ENCODE data around the gene CNTNAP1.
"Not testable (repeated sequence)": the region's sequence is repeated elsewhere in the genome, so short reads cannot be mapped to it uniquely, and the experiment has no call there.

Gene CNTNAP1

DNA sequence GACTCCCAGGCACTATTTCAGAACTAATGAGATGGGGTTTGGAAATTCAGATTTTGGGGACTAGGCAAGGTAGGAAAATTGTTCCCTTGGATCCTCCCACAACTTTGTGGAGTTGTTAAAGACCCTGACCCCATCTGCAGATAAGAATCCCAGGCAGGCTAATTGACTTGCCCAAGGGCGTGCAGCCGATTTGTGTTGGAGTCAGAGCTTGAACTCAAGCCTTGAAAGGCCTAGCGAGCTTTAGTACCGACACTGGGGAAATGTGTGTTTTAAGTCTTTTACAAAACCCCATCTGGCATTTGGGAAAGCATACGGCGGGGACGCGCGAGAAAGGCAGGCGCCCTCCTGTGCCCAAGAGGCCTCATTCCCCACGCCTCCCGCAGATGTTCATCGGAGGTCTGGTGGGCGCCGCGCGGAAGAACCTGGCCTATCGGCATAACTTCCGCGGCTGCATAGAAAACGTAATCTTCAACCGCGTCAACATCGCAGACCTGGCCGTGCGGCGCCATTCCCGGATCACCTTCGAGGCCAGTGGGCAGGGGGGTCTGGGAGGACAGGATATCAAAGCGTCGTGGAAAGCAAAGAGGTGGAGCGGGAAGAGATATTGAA, 4.3 kb downstream of the CNTNAP1 start:
- DNase-seq: no peak

DNA sequence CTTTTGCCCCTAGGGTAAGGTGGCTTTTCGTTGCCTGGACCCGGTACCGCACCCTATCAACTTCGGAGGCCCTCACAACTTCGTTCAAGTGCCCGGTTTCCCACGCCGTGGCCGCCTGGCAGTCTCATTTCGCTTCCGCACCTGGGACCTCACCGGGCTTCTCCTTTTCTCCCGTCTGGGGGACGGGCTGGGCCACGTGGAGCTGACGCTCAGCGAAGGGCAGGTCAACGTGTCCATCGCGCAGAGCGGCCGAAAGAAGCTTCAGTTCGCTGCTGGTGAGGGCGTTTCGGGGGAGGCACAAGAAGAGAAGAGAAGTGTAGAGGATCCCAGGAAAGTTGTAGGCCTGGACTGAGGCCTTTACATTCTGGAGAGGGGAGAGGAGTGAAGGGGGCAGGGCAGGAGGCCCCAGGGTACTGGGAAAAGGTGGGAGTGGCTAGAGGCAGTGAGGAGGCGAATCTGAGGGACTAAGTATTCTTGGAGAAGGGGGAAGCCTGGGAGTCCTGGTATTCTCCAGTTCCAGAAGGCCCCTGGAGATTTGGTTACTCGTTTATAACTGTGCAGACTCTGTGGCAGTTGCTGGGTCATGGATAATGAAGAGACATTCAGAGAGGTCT, 5.5 kb downstream of the CNTNAP1 start:
- DNase-seq: no peak

DNA sequence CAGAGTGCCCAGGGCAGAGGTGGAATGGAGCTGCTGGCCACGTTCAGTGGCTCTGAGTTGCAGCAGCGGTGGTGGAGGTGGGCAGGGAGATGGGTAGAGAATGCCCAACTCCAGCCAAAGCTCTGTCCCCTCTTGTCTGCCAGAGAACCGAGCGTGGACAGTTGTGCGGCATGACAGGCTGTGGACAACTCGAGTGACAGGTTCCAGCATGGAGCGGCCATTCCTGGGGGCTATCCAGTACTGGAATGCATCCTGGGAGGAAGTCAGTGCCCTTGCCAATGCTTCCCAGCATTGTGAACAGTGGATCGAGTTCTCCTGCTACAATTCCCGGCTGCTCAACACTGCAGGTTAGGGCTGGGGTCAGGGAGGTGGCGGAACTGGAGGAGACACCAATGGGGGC, 8.3 kb downstream of the CNTNAP1 start:
- DNase-seq: no peak

DNA sequence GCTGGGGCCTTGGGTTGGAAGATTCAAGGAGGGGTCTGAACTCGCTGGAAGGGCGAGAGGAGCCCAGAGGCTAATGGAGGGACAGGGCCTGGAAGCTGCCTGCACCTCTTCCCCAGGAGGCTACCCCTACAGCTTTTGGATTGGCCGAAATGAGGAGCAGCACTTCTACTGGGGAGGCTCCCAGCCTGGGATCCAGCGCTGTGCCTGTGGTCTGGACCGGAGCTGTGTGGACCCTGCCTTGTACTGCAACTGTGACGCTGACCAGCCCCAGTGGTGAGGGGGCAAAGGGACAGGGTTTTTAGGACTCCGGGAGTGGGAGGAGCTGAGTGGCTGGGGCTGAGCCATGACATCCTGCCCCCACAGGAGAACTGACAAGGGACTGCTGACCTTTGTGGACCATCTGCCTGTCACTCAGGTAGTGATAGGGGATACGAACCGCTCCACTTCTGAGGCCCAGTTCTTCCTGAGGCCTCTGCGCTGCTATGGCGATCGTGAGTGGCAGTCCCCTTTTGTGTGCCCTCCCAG, 8.8 kb downstream of the CNTNAP1 start:
- DNase-seq: no peak

DNA sequence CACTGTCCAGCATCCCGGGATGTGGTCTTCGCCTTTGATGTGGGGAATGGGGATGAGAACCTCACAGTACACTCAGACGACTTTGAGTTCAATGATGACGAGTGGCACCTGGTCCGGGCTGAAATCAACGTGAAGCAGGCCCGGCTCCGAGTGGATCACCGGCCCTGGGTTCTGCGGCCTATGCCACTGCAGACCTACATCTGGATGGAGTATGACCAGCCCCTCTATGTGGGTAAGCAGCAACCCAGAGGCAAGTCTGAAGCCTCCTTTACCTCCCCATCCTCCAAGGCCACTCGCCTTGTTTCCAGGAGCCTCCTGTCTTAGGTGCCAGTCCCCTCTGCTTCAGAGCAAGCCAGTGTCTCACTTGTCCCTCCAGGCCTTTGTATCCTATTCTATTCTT, 10.2 kb downstream of the CNTNAP1 start:
- no peak for DNase-seq

- no peak for DNase-seq
Observed at GRCh38 chr17:42694524-42694923, 12.2 kb downstream of the CNTNAP1 start.

- no peak for DNase-seq
Observed at GRCh38 chr17:42695500-42695899, 13.2 kb downstream of the CNTNAP1 start.

GRCh38 chr17:42697108-42697811, 14.9 kb downstream of the CNTNAP1 start:
- DNase-seq: no peak

- DNase-seq: no peak
Observed at GRCh38 chr17:42698736-42699414, 16.5 kb downstream of the CNTNAP1 start.

GRCh38 chr17:42699415-42699740, 17.0 kb downstream of the CNTNAP1 start:
- DNase-seq: no peak

DNA sequence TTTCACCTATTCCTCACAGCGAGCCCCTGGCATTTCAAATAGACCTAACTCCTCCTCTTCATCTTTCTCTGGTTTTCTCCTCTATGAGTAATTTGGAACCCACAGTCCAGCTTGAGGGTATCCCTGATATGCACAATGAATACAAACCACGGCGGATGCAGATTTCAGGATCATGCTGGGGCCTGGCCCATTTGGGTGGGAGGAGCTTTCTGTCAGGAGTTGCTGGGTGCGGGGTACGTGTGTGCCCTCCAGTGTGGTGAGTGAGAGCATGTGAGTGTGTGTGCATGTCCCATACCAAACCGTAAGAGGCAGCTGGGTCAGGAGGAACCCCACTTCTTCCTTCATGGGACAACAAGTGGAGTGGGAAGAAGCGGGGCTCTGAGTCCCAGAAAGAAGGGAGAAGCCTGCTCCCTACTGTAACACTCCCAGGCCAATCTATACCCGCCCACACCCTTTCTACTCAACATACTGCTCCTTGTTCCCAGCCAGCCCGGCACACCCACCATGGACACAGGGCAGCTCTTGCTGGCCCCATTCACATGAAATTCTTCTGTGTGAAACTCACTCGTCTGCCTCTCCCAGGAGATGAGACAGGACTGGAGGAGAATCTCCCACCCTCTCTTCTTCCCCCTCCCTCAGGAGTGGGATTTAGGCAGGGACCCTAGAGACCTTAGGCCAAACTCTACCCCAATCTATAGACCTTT, 18.4 kb downstream of the CNTNAP1 start:
- DNase-seq: no peak

DNA sequence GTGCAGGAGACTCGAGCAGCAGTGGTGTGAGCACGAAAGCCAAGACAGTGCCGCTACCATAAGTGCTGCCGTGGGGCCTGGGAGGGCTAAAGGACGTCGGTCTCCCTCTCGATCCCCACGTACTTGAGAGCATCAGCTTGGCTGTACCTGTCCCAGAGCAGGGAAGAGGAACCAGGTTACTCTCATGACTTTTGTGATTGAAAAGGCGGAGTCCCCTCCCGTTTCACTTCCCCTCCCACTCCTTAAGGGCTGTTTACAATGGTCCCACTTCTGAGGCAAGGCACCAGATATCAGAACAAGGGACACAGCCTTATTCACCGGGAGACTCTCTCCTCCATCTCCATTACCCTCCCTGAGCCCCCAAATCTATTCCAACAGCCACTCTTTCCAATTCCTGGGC, 20.1 kb downstream of the CNTNAP1 start:
- no peak for DNase-seq

DNA sequence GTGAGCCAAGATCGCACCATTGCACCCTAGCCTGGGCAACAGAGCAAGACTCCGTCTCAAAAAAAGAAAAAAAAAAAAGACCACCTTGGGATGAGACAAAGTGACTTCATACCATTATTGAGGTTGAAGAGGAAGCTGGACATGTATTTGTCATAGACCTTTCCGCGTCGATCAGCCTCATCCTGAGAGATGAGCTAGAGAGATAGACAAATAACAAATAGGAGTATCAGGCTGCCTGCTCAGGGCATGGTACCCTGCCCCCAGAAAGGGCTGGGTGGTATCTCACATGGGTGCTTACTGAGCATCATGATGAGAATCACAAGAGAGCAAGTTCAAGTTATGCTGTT, 22.1 kb downstream of the CNTNAP1 start:
- DNase-seq: no peak

DNA sequence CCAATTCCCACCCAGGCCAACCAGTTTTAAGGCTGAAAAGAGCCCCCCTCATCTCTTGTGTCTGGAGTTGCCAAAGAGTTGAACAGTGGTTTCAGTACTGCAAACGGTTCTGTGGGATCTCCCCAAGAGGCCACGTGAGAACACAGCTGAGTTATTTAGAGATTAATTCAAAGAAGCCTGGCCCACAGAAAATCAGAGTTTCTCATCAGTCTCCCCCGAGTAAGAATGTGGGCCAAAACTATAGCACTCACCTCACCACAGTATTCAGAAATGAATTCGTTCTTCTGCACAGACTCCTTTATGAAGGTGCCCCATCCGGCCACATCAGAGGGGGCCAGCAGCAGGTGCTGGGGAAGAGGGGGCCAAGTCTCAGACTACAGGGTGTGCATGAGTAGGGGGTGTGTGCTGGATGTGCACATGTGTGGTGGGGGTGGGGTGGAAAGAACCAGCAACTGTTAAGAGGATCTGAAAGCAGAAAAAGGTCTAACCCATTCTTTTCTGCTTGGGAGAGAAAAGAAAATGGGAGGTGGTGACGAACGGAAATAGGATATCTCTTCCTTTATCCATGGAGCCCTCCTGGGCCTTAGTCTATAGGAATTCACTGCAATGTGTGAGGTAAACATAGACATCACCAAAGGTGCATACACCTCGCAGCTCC, 22.6 kb downstream of the CNTNAP1 start:
- no peak for DNase-seq

- DNase-seq: no peak
Observed at GRCh38 chr17:42706732-42707131, 24.4 kb downstream of the CNTNAP1 start.

DNA sequence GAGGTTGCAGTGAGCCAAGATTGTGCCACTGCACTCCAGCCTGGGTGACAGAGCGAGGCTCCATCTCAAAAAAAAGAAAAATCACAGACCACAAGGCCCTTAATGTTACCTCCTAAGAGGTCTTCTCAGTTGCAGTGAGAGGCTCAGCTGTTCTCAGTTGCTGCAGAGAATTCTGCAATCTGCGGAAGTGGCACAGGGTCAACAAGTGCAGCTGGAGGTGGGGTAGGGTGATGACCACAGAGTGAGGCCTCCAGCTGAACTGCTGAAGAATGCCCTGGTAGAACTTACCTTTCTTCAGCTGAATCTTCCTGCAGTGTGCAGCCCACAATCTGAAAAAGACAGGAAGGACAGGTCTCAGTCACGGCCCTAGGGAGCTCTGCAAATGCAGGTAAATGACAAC, 26.3 kb downstream of the CNTNAP1 start:
- DNase-seq: no peak

- no peak for DNase-seq
Observed at GRCh38 chr17:42709561-42709960, 27.2 kb downstream of the CNTNAP1 start.

DNA sequence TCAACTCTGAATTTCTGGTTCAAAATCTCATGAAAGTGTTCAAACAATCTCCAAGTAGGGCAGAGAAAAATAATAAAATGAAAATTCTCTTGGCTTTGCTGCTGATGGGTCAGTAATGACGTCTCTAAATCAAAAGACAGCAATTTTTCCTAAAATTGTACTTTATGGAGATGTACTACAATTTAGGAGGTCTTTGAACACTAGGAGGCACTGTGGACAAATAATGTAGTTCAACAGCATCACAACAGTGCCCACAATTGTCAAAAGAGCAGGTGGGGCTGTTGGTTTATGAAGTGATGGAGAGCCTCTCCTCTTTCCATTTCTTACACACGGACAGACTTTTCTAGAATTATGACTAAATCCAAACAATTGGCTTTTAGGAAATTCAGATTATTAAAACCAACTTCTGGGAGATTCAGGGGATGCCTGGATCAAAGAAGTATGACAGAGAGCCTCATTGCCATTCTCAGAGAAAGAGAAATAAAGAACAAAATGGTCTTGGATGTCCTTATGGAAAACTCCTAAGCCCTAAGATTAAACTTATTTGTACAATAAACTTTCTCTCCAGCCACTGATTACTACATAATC, 38.8 kb downstream of the CNTNAP1 start:
- DNase-seq: peak; percentile 46

- no peak for DNase-seq
Observed at GRCh38 chr17:42723636-42724035, 41.3 kb downstream of the CNTNAP1 start.

GRCh38 chr17:42725143-42725542, 42.8 kb downstream of the CNTNAP1 start:
- DNase-seq: no peak

GRCh38 chr17:42740699-42741098, 58.4 kb downstream of the CNTNAP1 start:
- DNase-seq: no peak

DNA sequence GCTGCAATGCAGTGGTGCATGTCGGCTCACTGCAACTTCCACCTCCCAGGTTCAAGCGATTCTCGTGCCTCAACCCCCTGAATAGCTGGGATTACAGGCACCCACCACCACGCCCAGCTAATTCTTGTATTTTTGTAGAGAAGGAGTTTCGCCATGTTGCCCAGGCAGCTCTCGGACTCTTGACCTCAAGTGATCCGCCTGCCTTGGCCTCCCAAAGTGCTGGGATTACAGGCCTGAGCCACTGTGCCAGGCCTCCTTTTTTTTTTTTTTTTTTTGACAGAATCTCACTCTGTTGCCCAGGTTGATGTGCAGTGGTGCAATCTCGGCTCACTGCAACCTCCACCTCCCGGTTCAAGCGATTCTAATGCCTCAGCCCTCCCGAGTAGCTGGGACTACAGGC, 60.6 kb downstream of the CNTNAP1 start:
- not testable (repeated sequence) for DNase-seq

Data from NCI-H1048 (cell line).